Measurements from ENCODE around the gene RAP1A.

Gene RAP1A

GRCh38 chr1:111720274-111720976 is 100.8 kb downstream of the RAP1A start:
- no peak for DNase-seq (ENCODE audit: low read depth)
- TF ChIP-seq MAX (IDR thresholded peaks at IDR 0.05; ENCODE audit: low read depth, low read length) (no peak), CTCF (IDR thresholded peaks at IDR 0.05; ENCODE audit: low read depth, low read length) (no peak), MYC (IDR thresholded peaks at IDR 0.05; ENCODE audit: low read depth, low read length) (no peak)
- H3K4me3 ChIP-seq (ENCODE audit: low read depth, low read length): no peak overlapping the region

GRCh38 chr1:111720977-111721786 is 101.6 kb downstream of the RAP1A start:
- no peak overlapping the region for H3K4me3 ChIP-seq (ENCODE audit: low read depth, low read length)
- no peak for DNase-seq (ENCODE audit: low read depth)
- TF ChIP-seq MAX (IDR thresholded peaks at IDR 0.05; ENCODE audit: low read depth, low read length) (no peak), MYC (IDR thresholded peaks at IDR 0.05; ENCODE audit: low read depth, low read length) (no peak), POLR2A (IDR thresholded peaks at IDR 0.05; ENCODE audit: extremely low read depth, insufficient read length) (no peak), CTCF (IDR thresholded peaks at IDR 0.05; ENCODE audit: low read depth, low read length) (no peak)

- H3K4me3 ChIP-seq (ENCODE audit: low read depth, low read length): no peak overlapping the region
- DNase-seq (ENCODE audit: low read depth): no peak
- TF ChIP-seq MAX (IDR thresholded peaks at IDR 0.05; ENCODE audit: low read depth, low read length) (no peak), CTCF (IDR thresholded peaks at IDR 0.05; ENCODE audit: low read depth, low read length) (no peak), MYC (IDR thresholded peaks at IDR 0.05; ENCODE audit: low read depth, low read length) (no peak), POLR2A (IDR thresholded peaks at IDR 0.05; ENCODE audit: extremely low read depth, insufficient read length) (no peak)
Measured at GRCh38 chr1:111723091-111723806, 103.7 kb downstream of the RAP1A start.

GRCh38 chr1:111723871-111724270 is 104.3 kb downstream of the RAP1A start:
- no peak for TF ChIP-seq MAX (IDR thresholded peaks at IDR 0.05; ENCODE audit: low read depth, low read length)
- TF ChIP-seq CTCF (IDR thresholded peaks at IDR 0.05; ENCODE audit: low read depth, low read length): no peak
- TF ChIP-seq POLR2A (IDR thresholded peaks at IDR 0.05; ENCODE audit: extremely low read depth, insufficient read length): no peak
- no peak for TF ChIP-seq MYC (IDR thresholded peaks at IDR 0.05; ENCODE audit: low read depth, low read length)

GRCh38 chr1:111725192-111725591 is 105.6 kb downstream of the RAP1A start:
- no peak overlapping the region for H3K4me3 ChIP-seq (ENCODE audit: low read depth, low read length)
- no peak for DNase-seq (ENCODE audit: low read depth)
- TF ChIP-seq MAX (IDR thresholded peaks at IDR 0.05; ENCODE audit: low read depth, low read length) (no peak), POLR2A (IDR thresholded peaks at IDR 0.05; ENCODE audit: extremely low read depth, insufficient read length) (no peak), CTCF (IDR thresholded peaks at IDR 0.05; ENCODE audit: low read depth, low read length) (no peak), MYC (IDR thresholded peaks at IDR 0.05; ENCODE audit: low read depth, low read length) (no peak)

More at GRCh38 chr1:111723871-111724270, 104.3 kb downstream of the RAP1A start:
- no peak overlapping the region for H3K4me3 ChIP-seq (ENCODE audit: low read depth, low read length)
- no peak for DNase-seq (ENCODE audit: low read depth)

Measured in NB4 (cell line).